Fibroblast of the conjunctiva (primary cell): ENCODE measurements around the gene CTNND1.
A peak's percentile ranks its signal among the peaks of the same experiment; 100 is the strongest.
"Not testable (repeated sequence)": the region's sequence is repeated elsewhere in the genome, so short reads cannot be mapped to it uniquely, and the experiment has no call there.

Source experiments
- DNase-seq: peaks from one replicate; pipeline ENCODE4 v3.0.0-alpha.2; 2010; ENCODE audit warnings: low read depth

CTNND1 gene

GRCh38 chr11:57761301-57762234 is at the start of gene CTNND1:
Gene CTNND1 (plus strand): TSS chr11:57761802. CDS start chr11:57791479, 29,677 bp downstream.
- peak; percentile 98 for DNase-seq

- peak; percentile 99 for DNase-seq
These were observed 49.1 kb upstream of the CTNND1 start, which contains the start of gene TMX2 for GRCh38 chr11:57712256-57713150. Gene TMX2 (plus strand): TSS chr11:57712593. CDS start chr11:57712619, 26 bp downstream.

- DNase-seq: no peak
These were observed 47.8 kb upstream of the CTNND1 start for GRCh38 chr11:57713835-57714234.

- DNase-seq: not testable (repeated sequence)
These were observed 44.9 kb upstream of the CTNND1 start for GRCh38 chr11:57716726-57717125.

GRCh38 chr11:57727185-57727584 is 34.4 kb upstream of the CTNND1 start:
- no peak for DNase-seq

- DNase-seq: no peak
These were observed 32.8 kb upstream of the CTNND1 start for GRCh38 chr11:57728829-57729228.

GRCh38 chr11:57729479-57729878 is 32.1 kb upstream of the CTNND1 start:
- DNase-seq: no peak

- no peak for DNase-seq
These were observed 28.9 kb upstream of the CTNND1 start for GRCh38 chr11:57732661-57733060.

- DNase-seq: no peak
These were observed 25.8 kb upstream of the CTNND1 start for GRCh38 chr11:57735619-57736298.

GRCh38 chr11:57741132-57742086 is 20.2 kb upstream of the CTNND1 start, which contains the start of gene SELENOH:
Gene SELENOH (plus strand): TSS chr11:57741491. CDS start chr11:57741596, 105 bp downstream.
- DNase-seq: peak; percentile 97

- no peak for DNase-seq
These were observed 19.5 kb upstream of the CTNND1 start for GRCh38 chr11:57742087-57742452.

GRCh38 chr11:57744357-57744756 is 17.2 kb upstream of the CTNND1 start:
- no peak for DNase-seq

- no peak for DNase-seq
These were observed 16.4 kb upstream of the CTNND1 start for GRCh38 chr11:57745206-57745605.

- DNase-seq: no peak
These were observed 14.7 kb upstream of the CTNND1 start for GRCh38 chr11:57746920-57747319.

GRCh38 chr11:57751176-57751575 is 10.4 kb upstream of the CTNND1 start:
- DNase-seq: no peak

- DNase-seq: peak; percentile 42
These were observed 9.8 kb upstream of the CTNND1 start, which contains the start of gene BTBD18 for GRCh38 chr11:57751676-57752253. Gene BTBD18 (minus strand): TSS chr11:57751819. CDS start chr11:57751188, 631 bp downstream.

- DNase-seq: no peak
These were observed 8.6 kb upstream of the CTNND1 start for GRCh38 chr11:57752954-57753353.

GRCh38 chr11:57758174-57758573 is 3.4 kb upstream of the CTNND1 start:
- DNase-seq: no peak

- DNase-seq: no peak
These were observed 746 bp downstream of the CTNND1 start for GRCh38 chr11:57762235-57762861.

- DNase-seq: no peak
These were observed 2.0 kb downstream of the CTNND1 start for GRCh38 chr11:57763568-57763967.
